CD4-positive, alpha-beta T cell treated with Interleukin-10 for 1 hour (primary cell): Measurements from ENCODE around the gene MGAT4B.

Experiments
- DNase-seq: peaks from one replicate; pipeline ENCODE4 v3.0.0-alpha.2; 2020

MGAT4B gene

GRCh38 chr5:179768326-179769085 is 38.2 kb downstream of the MGAT4B start:
- no peak for DNase-seq

- no peak for DNase-seq
Measured at GRCh38 chr5:179767496-179768100, 39.1 kb downstream of the MGAT4B start.

GRCh38 chr5:179766726-179767455 is 39.8 kb downstream of the MGAT4B start:
- DNase-seq, result no peak

- no peak for DNase-seq
Measured at GRCh38 chr5:179766021-179766725, 40.5 kb downstream of the MGAT4B start.

- DNase-seq, result no peak
Measured at GRCh38 chr5:179765400-179765799, 41.3 kb downstream of the MGAT4B start.

GRCh38 chr5:179764056-179764455 is 42.6 kb downstream of the MGAT4B start:
- DNase-seq, result no peak

GRCh38 chr5:179763215-179763945 is 43.3 kb downstream of the MGAT4B start:
- peak; percentile 73 for DNase-seq

- DNase-seq, result no peak
Measured at GRCh38 chr5:179762781-179763176, 43.9 kb downstream of the MGAT4B start.

- peak; percentile 41 for DNase-seq
Measured at GRCh38 chr5:179762079-179762780, 44.4 kb downstream of the MGAT4B start.

GRCh38 chr5:179759581-179760551 is 46.8 kb downstream of the MGAT4B start:
- no peak for DNase-seq

- DNase-seq, result no peak
Measured at GRCh38 chr5:179758955-179759354, 47.7 kb downstream of the MGAT4B start.

GRCh38 chr5:179755022-179755421 is 51.6 kb downstream of the MGAT4B start:
- DNase-seq, result no peak

GRCh38 chr5:179753971-179754370 is 52.7 kb downstream of the MGAT4B start:
- no peak for DNase-seq

- no peak for DNase-seq
Measured at GRCh38 chr5:179749857-179750508, 56.7 kb downstream of the MGAT4B start.

- no peak for DNase-seq
Measured at GRCh38 chr5:179747811-179748210, 58.9 kb downstream of the MGAT4B start.
